Progenitor cell of endocrine pancreas (in vitro differentiated cells): ENCODE data around the gene ABHD3. TPM values are rescaled to one million over a fixed set of nuclear protein-coding genes. Genes with fewer than 3 reads are reported as not detected.
"Not testable (repeated sequence)": the region's sequence is repeated elsewhere in the genome, so short reads cannot be mapped to it uniquely, and the experiment has no call there.

Source experiments
- DNase-seq: peaks from one replicate; pipeline ENCODE4 v3.0.0; 2021; ENCODE audit warnings: low spot score; ENCODE audit not compliant: unreplicated experiment
- H3K27ac Mint-ChIP-seq: 2 replicates; pipeline ENCODE4 v1.8.0; 2021; ENCODE audit warnings: mild to moderate bottlenecking, moderate library complexity, mixed read lengths
- H3K27me3 Mint-ChIP-seq: 2 replicates; pipeline ENCODE4 v1.8.0; 2021; ENCODE audit warnings: mixed read lengths
- H3K36me3 Mint-ChIP-seq: 2 replicates; pipeline ENCODE4 v1.8.0; 2022; ENCODE audit warnings: mixed read lengths; ENCODE audit not compliant: insufficient read depth
- H3K4me1 Mint-ChIP-seq: 2 replicates; pipeline ENCODE4 v1.8.0; 2021; ENCODE audit warnings: low read depth, mixed read lengths
- H3K4me3 Mint-ChIP-seq: 2 replicates; pipeline ENCODE4 v1.8.0; 2021; ENCODE audit warnings: low read depth, mild to moderate bottlenecking, moderate library complexity, mixed read lengths
- H3K9me3 Mint-ChIP-seq: 2 replicates; pipeline ENCODE4 v1.8.0; 2021; ENCODE audit warnings: low read depth, mixed read lengths
- total RNA-seq: library from RNA; stranded (reverse); gene quantifications from 2 replicates; pipeline ENCODE4 v1.2.1, GENCODE V29; 2021
- TF ChIP-seq, protein P1 (sequence below): fragments of 200-600 bp; sonication (generic); IDR thresholded peaks from one replicate; pipeline ENCODE4 v1.5.0; 2021; ENCODE audit warnings: antibody characterized with exemption, mild to moderate bottlenecking; ENCODE audit not compliant: unreplicated experiment

ABHD3 gene
- total RNA-seq, 1 donor from 2014 or later: 19.8 TPM

DNA sequence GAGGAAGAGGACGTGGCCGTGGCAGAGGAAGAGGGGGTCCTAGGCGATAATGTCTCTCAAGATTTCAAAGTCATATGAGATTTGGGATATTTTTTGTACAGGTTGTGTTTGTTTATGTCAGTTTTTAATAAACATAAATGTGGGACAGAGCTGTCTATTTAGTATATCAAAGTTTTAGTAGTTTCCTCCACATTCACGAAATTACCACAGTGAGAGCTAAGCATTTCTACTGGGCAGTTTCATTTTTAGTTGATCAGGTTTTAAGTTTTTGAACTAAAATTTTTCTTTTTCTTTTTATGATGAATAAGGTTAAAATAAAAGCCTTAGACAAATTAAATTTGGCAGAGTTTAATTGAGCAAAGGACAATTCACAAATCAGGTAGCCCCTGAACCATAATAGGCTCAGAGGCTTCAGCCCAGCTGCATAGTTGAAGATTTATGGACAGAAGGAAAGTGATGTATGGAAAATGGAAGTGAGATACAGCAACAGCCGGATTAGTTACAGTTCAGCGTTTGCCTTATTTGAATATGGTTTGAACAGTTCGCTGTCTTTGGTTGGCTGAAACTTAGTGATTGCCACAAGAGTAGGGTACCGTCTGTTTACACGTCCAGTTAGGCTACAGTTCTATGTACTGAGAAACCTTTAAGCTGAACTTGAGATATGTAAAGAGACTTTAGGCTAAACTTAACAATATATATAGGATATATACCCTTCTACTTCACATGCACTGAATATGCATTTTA is 75.3 kb downstream of the ABHD3 start:
- H3K27ac Mint-ChIP-seq: no peak overlapping the region
- no peaks in the 10 kb centered on the region for H3K9me3 Mint-ChIP-seq
- H3K36me3 Mint-ChIP-seq: peaks cover 27% of the 10 kb centered on the region
- TF ChIP-seq, protein P1, sequence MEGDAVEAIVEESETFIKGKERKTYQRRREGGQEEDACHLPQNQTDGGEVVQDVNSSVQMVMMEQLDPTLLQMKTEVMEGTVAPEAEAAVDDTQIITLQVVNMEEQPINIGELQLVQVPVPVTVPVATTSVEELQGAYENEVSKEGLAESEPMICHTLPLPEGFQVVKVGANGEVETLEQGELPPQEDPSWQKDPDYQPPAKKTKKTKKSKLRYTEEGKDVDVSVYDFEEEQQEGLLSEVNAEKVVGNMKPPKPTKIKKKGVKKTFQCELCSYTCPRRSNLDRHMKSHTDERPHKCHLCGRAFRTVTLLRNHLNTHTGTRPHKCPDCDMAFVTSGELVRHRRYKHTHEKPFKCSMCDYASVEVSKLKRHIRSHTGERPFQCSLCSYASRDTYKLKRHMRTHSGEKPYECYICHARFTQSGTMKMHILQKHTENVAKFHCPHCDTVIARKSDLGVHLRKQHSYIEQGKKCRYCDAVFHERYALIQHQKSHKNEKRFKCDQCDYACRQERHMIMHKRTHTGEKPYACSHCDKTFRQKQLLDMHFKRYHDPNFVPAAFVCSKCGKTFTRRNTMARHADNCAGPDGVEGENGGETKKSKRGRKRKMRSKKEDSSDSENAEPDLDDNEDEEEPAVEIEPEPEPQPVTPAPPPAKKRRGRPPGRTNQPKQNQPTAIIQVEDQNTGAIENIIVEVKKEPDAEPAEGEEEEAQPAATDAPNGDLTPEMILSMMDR: no peak
- no peak for DNase-seq
- no peaks in the 10 kb centered on the region for H3K27me3 Mint-ChIP-seq
- H3K4me3 Mint-ChIP-seq: no peak overlapping the region
- no peaks in the 10 kb centered on the region for H3K4me1 Mint-ChIP-seq

DNA sequence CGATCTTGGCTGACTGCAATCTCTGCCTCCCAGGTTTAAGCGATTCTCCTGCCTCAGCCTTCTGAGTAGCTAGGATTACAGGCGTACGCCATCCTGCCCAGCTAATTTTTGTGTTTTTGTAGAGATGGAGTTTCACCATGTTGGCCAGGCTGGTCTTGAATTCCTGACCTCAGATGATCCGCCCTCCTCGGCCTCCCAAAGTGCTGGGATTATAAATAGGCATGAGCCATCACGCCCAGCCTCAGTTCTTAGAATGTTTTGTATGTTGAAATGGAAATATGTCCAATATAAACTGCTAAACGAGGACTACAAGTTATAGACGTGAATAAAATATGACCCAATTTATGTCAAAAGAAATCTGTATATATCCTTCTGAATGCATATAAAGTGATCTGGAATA is 82.9 kb downstream of the ABHD3 start:
- H3K9me3 Mint-ChIP-seq, H3K27me3 Mint-ChIP-seq, H3K4me3 Mint-ChIP-seq, H3K4me1 Mint-ChIP-seq, DNase-seq: not testable (repeated sequence)
- peaks cover 25% of the 10 kb centered on the region for H3K36me3 Mint-ChIP-seq
- H3K27ac Mint-ChIP-seq: peak overlapping the region; percentile 49

GRCh38 chr18:21612125-21613039 is 92.2 kb downstream of the ABHD3 start, which contains the start of gene SNRPD1:
TSS of gene SNRPD1 (plus strand) at chr18:21612314. CDS start at chr18:21612430, 116 bp downstream.
- peaks cover 17% of the 10 kb centered on the region for H3K36me3 Mint-ChIP-seq
- TF ChIP-seq, protein P1: peak; percentile 93
- peak within 1 kb of the TSS; percentile 95 for H3K4me3 Mint-ChIP-seq
- H3K9me3 Mint-ChIP-seq: no peaks in the 10 kb centered on the region
- H3K27ac Mint-ChIP-seq: peak within 1 kb of the TSS; percentile 98
- peaks cover 11% of the 10 kb centered on the region for H3K4me1 Mint-ChIP-seq
- DNase-seq: peak; percentile 85
- no peaks in the 10 kb centered on the region for H3K27me3 Mint-ChIP-seq

- H3K36me3 Mint-ChIP-seq: peaks cover 14% of the 10 kb centered on the region
- H3K4me1 Mint-ChIP-seq: peaks cover 11% of the 10 kb centered on the region
- not testable (repeated sequence) for DNase-seq, H3K9me3 Mint-ChIP-seq, H3K27me3 Mint-ChIP-seq
- H3K4me3 Mint-ChIP-seq: peak overlapping the region; percentile 95
- peak overlapping the region; percentile 65 for H3K27ac Mint-ChIP-seq
Observed at GRCh38 chr18:21611401-21612124, 93.0 kb downstream of the ABHD3 start.

DNA sequence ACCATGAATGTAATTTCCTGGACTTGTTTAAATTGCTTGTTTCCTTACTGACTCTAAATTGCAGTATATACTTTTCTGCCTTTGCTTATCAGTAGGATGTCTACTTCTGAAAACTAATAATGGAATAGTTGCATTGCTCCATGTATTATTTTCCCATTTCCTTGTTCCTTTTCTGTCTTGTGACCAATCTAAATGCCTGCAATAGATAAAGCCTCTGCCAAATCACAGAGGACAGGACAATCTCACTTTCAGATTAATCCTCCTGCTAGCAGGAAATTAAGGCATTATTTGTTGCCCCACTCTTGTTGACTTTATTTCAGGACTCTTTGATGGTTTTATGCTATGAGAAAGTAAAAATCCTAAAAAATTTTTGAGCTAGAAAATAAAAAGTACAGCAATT is 99.4 kb downstream of the ABHD3 start:
- no peaks in the 10 kb centered on the region for H3K27me3 Mint-ChIP-seq
- H3K4me3 Mint-ChIP-seq: no peak overlapping the region
- no peaks in the 10 kb centered on the region for H3K9me3 Mint-ChIP-seq
- no peaks in the 10 kb centered on the region for H3K36me3 Mint-ChIP-seq
- TF ChIP-seq, protein P1: no peak
- peaks cover 2% of the 10 kb centered on the region for H3K4me1 Mint-ChIP-seq
- H3K27ac Mint-ChIP-seq: no peak overlapping the region
- DNase-seq: no peak

DNA sequence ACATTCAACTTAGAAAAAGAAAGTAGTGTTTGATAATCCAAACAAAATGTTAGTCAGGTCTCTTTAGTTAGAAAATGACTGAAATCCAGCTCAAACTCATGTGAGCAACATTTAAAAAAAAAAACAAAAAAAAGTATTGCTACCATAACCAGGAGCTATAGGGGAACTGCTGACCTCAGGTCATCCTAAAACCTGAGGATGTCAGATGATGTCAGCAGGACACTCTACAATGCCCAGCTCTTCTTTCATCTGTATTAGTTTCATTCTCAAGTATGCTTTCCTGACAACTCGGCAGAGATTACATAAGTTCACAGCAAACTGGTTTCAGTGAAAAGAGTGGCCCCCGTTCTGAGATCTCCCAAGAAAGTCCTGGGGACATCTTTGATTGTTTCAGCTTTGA is 99.9 kb downstream of the ABHD3 start:
- no peaks in the 10 kb centered on the region for H3K36me3 Mint-ChIP-seq
- H3K4me3 Mint-ChIP-seq: no peak overlapping the region
- no peak overlapping the region for H3K27ac Mint-ChIP-seq
- no peak for DNase-seq
- peaks cover 3% of the 10 kb centered on the region for H3K4me1 Mint-ChIP-seq
- no peaks in the 10 kb centered on the region for H3K9me3 Mint-ChIP-seq
- H3K27me3 Mint-ChIP-seq: no peaks in the 10 kb centered on the region
- TF ChIP-seq, protein P1: no peak
